Measurements from ENCODE around the gene KLHL13. TPM values are rescaled to one million over a fixed set of nuclear protein-coding genes. Genes with fewer than 3 reads are reported as not detected.
"Not testable (repeated sequence)": the region's sequence is repeated elsewhere in the genome, so short reads cannot be mapped to it uniquely, and the experiment has no call there.

Gene KLHL13
- total RNA-seq, 1 experiment from 2014 or later = not detected

DNA sequence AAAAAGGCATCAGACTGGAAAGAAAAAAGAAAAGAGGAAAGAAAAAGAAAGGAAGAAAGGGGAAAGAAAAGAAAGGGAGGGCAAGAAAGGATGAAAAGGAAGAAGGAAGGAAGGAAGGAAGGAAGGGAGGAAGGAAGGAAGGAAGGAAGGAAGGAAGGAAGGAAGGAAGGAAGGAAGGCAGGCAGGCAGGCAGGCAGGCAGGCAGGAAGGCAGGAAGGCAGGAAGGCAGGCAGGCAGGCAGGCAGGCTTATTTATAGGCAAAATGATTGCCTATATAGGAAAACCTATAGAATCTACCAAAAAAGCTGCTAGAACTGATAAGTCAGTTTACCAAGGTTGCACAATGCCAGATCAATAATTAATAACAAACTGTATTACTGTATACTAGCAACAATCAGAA lies 186.5 kb downstream of the KLHL13 start:
- in situ Hi-C loops (cut with HindIII; ENCODE audit: low sequenced_read_pairs); DNase-seq (ENCODE audit: low spot score): not testable (repeated sequence)

- in situ Hi-C loops (cut with HindIII; ENCODE audit: low sequenced_read_pairs) = no loop called here
- no peak for DNase-seq (ENCODE audit: low spot score)
These were observed 196.9 kb downstream of the KLHL13 start for GRCh38 chrX:117919755-117920154.

DNA sequence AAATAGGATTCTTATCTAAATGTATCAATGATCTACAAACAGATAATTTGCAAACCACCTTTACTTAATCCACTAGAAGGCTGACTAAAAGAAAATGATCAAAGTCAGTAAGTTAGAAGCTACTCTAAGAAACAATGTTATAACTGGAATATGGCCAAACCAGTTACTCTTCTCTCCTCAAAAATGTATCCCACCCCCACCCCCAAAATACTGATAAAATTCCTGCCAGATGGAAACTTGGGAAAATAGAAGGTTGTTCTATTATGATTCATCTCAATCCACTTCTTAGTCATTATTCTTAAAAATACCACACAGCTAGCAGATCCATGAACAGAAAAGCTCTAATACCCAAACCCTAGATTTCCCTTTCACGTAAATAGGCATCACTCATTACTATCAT lies 206.4 kb downstream of the KLHL13 start:
- DNase-seq (ENCODE audit: low spot score) = no peak
- in situ Hi-C loops (cut with HindIII; ENCODE audit: low sequenced_read_pairs) = no loop called here

DNA sequence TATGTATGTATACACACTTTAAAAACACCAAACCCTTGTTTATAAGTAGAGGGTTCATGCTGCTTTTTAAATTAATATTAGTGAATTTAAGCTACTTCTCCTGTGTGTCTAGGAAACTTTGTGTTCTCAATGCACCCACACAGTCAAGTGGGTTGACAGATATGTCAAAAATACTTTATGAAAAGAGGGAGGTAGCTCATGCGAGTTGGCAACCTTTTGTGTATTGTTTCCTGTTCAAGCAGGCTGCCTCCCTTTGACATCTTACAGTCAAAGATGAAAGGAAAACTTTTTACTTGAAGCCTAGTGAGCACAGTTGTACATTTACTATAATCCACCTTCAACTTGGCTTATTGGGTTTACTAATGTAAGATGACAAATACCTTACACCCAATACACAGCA lies 218.4 kb downstream of the KLHL13 start:
- no peak for DNase-seq (ENCODE audit: low spot score)
- in situ Hi-C loops (cut with HindIII; ENCODE audit: low sequenced_read_pairs) = no loop called here

- in situ Hi-C loops (cut with HindIII; ENCODE audit: low sequenced_read_pairs) = no loop called here
- no peak for DNase-seq (ENCODE audit: low spot score)
These were observed 221.2 kb downstream of the KLHL13 start for GRCh38 chrX:117895418-117895817.

DNA sequence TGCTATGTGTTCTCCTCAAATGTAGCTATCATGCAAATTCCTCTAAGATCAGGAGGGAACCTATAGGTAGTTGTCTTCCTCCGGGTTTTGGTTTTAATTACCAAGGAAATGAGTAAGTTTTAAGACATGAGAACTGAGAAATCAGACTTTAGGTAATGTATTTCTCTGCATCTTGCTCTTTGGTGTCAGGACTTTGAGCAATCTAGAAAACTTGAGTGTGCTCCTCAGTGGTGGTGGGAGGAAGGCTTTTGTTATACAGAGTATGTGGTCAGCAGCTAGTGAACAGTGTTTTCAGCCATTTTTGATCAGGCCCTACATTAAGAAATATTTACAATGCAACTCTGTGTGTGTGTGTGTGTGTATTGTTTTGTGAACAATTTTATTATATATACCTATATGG lies 224.1 kb downstream of the KLHL13 start:
- no peak for DNase-seq (ENCODE audit: low spot score)
- in situ Hi-C loops (cut with HindIII; ENCODE audit: low sequenced_read_pairs) = no loop called here

GRCh38 chrX:117871796-117872195 lies 244.8 kb downstream of the KLHL13 start:
- no peak for DNase-seq (ENCODE audit: low spot score)
- in situ Hi-C loops (cut with HindIII; ENCODE audit: low sequenced_read_pairs) = no loop called here

- no peak for DNase-seq (ENCODE audit: low spot score)
- in situ Hi-C loops (cut with HindIII; ENCODE audit: low sequenced_read_pairs) = no loop called here
These were observed 256.1 kb downstream of the KLHL13 start for GRCh38 chrX:117860517-117860916.

GRCh38 chrX:117854806-117855205 lies 261.8 kb downstream of the KLHL13 start:
- no peak for DNase-seq (ENCODE audit: low spot score)

GRCh38 chrX:117851025-117851424 lies 265.6 kb downstream of the KLHL13 start:
- in situ Hi-C loops (cut with HindIII; ENCODE audit: low sequenced_read_pairs) = no loop called here
- no peak for DNase-seq (ENCODE audit: low spot score)

More at GRCh38 chrX:117854806-117855205, 261.8 kb downstream of the KLHL13 start:
- in situ Hi-C loops (cut with HindIII; ENCODE audit: low sequenced_read_pairs) = no loop called here

Other genes with a start within 250 kb of the KLHL13 start
- gene WDR44, start 229.3 kb upstream of the KLHL13 start, total RNA-seq (2014; rRNA removed; shearing (Covaris generic)) = 2.8 and 6.4 TPM in 2 replicates

Data from G401 (cell line).